IPS-NIHi7 (cell line): ENCODE data around the gene SECISBP2.

Experiments
- DNase-seq: peaks from one replicate; pipeline ENCODE4 v3.0.0; 2012; ENCODE audit warnings: mixed read lengths; ENCODE audit errors: extremely low spot score

SECISBP2 gene

DNA sequence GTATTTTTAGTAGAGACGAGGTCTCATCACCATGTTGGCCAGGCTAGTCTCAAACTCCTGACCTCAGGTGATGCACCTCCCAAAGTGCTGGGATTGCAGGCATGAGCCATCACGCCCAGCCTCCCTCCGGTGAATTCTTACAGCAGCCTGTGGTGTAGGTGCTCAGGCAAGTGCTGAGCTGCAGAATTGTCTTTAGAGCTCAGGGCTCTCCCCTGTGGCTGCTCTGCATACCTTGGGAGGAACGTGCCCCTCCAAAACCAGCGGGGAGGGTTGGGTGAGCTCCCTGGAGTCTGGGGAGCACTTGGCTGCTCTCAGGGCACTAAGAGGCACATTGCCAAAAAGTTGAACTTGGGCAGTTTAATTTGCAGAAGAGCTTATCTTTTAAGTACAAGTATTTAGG lies 29.4 kb downstream of the SECISBP2 start:
- no peak for DNase-seq

DNA sequence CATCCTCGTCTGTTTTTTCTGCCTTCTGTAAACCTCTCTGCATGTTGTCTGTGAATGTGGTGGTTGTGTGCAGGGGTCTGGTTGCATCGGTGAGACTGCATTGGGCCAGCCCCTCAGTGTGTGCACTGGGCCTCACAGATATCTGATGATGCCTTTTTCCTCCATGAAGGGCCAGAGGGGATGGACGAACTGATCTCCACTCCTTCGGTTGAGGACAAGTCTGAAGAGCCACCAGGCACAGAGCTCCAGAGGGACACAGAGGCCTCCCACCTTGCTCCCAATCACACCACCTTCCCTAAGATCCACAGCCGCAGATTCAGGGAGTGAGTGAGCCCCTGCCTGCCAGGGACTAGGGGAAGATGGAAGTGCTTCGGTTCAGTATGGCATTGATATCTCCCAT lies 31.3 kb downstream of the SECISBP2 start:
- DNase-seq = no peak

DNA sequence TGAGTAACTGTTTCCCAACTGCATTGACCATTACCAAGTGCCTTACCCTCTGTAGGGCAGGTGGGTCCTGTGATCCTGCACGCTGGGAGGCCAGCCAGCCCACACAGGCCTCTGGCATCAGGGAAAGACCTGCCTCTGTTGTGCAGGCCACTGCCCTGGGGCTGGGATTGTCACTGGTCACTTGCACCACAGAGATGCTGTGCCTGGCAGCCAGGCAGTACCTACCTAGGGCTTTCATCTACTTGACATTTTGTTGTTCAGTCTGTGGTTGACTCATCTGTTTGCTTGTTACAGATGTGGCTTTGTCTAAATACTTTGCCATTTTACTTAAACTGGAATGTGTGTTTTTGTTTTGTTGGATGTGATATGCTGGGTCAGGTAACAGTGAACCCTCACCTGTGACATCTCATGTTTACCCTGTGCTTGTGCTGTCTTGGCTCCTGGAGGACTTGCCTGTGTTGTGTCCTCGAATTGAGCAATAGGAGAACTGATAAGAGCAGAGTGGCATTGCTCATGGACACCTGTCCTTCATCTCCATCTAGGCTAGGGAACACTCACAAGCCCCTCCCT lies 32.8 kb downstream of the SECISBP2 start:
- no peak for DNase-seq

DNA sequence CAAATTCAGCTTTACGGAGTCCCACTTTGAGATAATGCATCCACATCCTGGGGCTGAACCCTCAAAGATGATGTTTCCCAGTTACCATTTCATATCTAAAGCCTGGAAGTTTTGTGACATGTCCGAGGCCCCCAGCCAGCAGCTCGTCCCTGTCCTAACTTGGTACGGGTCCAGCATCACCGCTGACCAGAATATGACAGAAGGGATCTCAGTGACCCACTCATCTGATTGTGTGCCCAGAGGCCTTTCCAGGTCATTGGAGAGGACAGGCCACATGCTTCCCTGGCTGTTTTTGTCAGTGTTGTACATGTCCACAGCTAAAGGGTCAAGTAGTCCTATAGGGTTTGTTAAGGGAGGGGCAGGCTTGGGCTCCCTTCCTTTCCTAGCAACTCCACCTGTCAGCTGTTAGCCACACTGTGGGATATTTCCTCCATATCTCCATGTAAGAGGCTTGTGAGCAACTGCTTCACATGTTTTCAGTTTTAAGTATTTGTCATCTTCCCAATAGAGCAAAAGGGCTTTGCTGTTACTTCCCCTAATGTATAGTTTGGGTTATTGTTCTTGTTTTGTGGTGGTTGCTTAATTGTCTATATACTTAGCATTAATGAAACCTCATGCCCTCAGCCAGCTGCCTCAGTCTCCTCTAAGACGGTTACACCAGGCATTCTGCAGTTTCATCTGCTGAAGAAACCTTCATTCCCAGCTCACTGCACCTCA lies 33.4 kb downstream of the SECISBP2 start:
- DNase-seq = no peak

DNA sequence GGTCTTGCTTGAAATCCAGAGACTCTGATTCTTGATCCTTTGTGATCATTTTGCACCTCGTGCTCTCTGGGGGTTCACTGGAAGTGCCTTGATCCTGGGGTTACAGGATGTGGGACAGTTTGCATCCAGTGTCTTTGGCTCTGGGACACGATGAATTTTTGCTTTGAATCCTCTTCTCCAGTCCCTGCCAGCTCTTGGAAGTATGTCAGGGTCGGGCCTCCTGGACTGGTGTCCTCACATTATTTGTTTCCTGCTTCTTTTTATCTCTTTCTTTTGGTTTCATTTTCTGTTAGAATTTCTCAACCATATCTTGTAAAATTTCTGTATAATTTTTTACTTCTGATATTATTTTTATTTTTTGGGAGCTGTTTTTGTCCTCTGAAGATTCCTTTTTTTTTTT lies 34.2 kb downstream of the SECISBP2 start:
- DNase-seq = no peak

DNA sequence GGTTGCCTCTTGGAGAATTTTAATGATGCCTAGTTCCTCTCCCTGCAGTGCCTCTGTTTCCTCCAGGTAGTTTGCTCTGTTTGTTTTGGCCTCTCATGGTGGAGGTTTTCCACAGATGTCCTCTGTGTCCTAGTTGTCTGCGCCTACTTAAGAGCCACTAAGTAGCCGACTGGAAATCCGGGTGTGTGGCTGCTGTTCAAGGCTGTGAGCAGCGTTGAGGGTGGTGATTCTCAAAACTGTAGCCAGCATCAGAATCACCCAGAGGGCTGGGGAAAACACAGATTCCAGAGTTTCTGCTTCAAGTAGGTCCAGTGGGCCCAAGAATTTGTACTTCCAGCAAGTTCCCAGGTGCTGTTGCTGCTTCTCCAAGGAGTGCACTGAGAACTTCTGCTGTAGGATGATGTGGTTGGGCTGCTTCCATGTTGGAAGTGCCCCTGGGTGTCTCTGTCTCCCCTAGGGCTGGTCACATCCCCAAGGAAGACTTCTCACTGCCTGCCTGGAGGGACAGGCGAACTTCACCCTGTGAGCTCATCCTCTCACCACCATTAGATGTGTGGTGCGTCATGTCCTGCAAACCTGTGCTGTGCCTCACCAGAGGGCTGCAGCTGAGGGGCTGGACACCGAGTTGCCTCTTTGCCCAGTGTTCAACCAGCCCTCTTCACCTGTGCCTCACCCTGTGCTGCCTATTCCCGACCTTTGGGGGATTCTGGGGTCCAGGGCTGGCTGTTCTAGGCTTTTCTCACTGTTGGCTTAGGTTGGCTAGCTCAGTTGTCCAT lies 34.8 kb downstream of the SECISBP2 start:
- DNase-seq = no peak

DNA sequence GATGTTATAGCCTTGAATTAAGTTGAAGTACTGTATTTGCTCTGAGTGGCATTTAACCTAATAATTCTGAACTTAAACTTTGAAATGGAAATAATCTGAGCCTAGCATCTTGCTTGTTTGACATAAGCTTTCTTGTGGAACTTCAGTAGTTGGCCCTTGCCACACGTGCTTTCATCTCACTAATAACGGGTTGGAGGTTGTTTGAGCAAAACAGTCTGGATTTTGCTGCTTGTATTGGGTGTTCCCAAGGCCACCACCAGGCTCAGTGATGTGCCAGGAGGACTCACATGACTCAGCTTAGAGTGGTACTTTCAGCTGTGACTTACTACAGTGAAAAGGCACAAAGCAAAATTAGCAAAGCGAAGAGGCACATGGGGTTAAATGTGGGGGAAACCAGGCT lies 35.7 kb downstream of the SECISBP2 start:
- DNase-seq = no peak

DNA sequence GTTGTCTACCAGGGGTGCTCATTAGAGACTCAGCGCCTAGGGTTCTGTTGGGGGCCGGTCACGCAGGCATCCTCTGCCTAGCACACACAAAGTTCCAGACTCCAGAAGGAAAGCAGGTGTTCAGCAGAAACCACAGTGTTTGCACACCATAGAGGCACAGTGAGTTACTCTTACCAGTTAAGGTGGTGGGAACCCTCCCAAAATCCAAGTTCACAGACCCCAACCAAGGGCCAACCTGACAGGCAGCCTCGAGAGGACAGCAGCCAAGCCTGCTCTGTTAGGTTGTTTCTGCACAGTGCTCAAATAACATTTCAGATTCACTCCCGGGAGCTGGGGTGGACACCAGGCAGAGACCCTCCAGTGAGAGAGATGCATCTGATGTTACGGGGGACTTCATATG lies 36.2 kb downstream of the SECISBP2 start:
- DNase-seq = no peak

DNA sequence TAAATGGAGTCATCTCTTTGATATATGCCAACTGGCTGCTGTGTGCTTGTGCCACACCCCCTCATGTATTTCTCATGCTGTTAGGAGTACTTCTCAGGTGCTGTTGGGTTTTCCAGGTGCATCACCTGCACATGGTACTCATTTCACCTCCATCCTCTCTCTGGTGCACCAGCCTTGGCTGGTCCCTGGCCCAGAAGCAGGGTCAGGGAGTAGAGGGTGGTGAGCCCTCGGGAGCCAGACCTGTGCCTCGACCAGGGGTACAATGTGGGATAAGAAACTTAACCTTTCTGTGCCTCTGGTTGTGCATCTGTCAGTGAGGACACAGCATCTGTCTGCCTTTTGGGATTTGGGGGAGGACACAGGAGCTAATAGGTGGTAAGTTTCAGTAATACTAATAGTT lies 38.5 kb downstream of the SECISBP2 start:
- DNase-seq = no peak

DNA sequence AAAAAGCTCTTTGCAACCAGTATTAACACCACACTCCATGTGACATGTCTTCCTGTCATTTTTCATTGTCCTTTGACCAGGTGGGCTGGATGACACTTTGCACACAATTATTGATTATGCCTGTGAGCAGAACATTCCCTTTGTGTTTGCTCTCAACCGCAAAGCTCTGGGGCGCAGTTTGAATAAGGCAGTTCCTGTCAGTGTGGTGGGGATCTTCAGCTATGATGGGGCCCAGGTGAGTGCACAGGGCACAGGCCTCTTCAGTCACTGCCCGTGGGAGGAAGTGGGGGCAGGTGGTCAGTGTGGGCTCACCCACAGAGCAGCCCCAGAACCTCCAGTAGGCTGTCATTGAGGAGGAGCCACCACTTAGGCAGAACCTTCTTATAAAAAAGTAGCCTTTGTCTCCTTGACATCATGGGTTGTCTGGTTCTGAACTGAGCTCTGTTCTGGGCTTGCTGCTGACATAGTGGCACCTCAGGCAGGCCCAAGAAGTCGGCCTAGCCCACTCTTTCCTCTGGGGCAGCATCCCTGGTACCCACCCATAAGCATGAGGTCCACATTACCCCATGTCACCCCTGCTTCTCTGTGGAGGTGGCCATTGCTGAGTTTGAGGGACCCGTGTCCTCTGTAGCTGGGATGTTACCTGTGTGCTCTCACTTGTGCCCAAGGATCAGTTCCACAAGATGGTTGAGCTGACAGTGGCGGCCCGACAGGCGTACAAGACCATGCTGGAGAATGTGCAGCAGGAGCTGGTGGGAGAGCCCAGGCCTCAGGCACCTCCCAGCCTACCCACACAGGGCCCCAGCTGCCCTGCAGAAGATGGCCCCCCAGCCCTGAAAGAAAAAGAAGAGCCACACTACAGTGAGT lies 39.3 kb downstream of the SECISBP2 start:
- no peak for DNase-seq

DNA sequence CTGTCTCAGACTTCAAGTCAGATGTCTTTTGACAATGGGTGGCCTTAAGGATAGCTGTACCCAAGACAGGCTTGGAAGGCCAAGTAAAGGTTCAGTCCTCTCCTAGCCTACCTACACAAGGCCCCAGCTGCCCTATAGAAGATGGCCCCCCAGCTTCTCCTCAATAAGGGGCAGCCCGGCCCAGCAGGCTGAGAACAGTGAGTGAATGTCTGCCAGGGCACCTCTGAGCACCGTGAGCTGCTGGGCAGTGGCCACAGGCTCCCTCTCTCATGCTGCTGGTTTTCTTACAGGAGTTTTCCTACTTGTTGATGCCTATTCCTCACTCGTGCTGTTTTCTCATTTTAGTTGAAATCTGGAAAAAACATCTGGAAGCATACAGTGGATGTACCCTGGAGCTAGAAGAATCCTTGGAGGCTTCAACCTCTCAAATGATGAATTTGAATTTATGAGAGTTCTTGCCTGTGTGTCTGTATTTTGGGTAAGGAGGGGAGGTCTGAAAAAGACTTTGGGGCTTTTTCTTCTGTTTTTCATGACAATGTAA lies 40.1 kb downstream of the SECISBP2 start:
- no peak for DNase-seq

DNA sequence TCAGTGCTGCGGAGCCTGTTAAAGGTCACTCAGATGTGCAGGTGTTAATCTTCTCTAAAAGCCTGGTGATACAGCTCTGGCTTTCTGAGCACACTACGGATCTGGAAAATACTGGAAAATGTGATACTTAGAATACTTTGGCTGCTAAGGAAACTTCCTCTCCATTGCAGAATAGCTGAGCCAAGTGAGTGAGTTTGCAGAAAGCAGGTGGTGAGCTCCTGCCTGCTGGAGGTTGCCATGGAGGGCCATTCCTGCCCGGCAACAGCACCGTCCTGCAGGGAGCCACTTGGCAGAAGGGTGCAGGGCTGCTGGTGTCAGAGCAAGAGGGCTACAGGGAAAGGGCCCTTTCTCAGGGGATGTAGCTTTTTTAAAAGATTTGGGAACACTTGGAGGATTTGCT lies 40.7 kb downstream of the SECISBP2 start:
- DNase-seq = no peak

DNA sequence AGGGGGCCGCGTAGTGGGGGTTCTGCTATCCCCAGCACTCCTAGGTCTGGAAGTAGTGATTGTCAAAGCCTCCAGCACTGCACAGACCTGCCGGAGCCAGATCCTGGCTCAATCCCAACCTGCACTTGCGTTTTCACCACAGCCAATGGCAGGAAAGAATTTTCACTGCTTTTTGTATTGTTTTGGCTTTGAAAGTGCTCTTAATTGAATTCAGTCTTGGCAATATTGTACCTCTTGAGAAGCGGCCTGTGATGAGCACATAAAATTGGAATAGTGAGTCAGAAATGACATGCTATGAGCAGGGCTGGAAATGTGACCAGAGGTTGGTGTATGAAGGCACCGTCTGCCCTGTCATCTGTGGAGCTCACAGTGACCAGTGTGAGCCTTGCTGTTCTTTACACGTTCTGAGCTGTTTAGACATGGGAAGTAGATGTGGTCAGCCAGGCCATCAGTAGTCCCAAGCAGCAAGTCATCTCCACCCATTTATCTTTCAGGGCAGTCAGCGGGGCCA lies 41.5 kb downstream of the SECISBP2 start:
- DNase-seq = no peak

DNA sequence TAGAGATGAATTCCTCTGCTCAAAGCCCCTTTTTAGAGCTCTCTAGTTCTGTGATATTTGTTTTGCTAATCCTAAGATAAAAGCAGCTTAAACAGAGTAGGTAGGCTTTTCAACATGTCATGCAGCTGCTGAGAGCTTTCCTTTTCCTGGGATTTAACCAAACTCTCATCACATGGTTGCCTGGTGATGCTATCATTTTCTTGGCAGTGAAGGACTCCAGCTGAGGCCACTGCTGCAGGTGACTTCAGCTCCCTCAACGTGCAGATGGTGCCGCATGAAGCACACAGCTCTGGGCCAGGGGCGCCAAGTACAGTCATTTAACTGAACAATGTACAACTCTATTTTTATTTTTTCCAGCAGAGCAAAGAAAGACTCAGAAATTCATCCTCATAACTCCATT lies 42.2 kb downstream of the SECISBP2 start:
- DNase-seq = no peak

DNA sequence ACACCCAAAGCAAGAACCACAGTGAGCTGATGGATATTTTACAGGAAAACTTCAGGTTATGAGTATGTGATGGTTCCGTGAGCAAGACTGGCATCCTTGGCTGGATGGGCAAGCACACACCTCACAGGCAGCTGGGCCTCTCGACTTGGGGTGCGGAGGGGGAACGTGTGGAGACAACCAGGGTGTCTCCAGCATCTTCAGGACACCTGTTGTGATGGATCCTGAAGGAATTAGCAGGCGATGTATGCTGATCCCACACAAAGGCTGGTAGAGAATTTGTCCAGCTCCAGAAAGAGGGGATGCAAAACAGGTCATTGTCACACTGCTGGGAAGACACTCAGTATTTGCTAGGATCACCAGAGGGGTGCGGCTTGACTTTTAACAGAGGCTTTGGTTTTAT lies 42.7 kb downstream of the SECISBP2 start:
- no peak for DNase-seq

DNA sequence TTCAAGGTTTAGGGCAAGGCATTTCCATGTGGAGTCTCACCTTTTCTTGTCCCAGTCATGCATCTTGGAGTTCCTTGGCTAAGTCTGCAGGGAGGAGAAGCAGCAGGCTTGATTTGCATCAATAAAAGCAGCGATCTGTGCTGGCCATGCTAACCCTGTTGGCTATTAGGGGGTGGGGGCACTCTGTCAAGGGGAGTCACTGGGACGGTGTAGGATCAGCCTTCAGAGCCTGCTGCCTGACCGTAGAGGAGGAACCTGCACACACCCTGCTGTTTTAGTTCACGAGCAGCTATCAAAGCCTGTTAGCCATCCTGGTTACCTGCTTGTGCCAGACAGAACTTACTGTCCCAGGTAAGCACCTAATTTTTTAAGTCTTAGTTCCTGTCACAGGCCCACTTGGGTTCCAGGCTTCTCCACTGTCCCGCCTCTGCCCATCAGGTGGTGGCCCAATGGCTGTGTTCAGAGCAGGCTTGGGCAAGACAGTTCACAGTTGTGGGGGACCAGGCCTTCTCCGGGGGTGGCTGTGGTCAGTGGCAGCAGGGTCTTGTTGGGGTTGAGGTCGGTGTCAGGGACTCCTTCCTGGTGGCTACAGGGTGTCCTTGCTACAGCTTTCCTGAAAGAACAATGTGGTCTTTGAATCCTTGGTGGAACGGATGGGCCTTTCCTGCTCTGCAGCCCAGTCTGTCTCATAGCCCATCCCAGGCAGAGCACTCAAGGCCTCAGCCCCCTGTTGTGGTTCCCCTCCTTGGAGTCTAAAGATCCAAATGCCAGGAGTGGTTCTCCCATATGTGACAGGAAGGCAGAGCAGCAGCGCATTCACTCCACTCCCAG lies 43.7 kb downstream of the SECISBP2 start:
- DNase-seq = no peak

DNA sequence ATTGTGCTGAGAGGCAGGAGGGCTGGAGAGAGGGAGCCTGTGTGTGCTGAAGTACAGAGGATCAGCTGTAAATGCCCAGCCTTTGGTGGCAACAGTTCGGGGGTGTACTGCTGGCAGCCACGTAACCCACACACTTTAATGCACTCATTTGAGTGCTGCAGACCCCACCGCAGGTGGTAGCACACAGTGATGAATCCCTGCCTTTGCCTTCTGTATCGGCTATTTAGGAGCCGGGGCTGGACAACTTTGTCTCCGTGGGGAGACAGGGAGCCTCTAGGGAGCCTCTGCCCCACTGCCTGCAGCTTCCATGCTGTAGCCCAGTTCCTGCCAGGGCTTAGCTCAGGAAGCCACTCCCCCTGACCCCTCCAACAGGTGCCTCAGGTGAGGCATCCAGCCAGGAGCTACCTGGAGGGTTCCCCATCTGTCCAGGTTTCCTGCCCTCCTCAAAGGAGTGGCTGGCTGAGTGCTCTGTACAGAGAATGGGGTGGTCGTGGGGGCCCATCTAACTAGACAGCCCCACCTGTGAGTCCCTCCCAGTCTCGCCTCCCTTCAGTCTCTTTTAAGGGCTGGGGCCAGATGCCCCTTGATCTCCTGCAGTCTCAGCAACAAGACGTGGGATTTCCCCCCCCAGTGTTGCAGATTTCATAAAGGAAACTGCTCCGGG lies 44.5 kb downstream of the SECISBP2 start:
- no peak for DNase-seq

DNA sequence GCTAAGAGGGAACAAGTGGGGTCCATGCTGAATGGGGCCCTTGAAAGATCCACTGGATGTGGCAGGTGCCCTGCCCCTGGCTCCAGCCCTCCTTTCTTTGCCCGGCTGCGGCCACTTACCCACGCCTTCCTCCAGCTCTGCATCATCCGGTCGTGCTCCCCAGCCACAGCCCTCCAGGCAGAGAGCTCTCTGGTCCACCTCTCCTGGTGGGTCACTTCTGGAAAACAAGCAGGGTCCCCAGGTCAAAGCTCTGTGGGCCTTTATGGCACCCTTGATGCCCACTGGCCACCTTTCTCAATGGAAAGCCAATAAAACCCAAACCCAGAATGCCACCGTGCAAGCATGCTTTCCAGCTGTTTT lies 45.0 kb downstream of the SECISBP2 start:
- DNase-seq = no peak

DNA sequence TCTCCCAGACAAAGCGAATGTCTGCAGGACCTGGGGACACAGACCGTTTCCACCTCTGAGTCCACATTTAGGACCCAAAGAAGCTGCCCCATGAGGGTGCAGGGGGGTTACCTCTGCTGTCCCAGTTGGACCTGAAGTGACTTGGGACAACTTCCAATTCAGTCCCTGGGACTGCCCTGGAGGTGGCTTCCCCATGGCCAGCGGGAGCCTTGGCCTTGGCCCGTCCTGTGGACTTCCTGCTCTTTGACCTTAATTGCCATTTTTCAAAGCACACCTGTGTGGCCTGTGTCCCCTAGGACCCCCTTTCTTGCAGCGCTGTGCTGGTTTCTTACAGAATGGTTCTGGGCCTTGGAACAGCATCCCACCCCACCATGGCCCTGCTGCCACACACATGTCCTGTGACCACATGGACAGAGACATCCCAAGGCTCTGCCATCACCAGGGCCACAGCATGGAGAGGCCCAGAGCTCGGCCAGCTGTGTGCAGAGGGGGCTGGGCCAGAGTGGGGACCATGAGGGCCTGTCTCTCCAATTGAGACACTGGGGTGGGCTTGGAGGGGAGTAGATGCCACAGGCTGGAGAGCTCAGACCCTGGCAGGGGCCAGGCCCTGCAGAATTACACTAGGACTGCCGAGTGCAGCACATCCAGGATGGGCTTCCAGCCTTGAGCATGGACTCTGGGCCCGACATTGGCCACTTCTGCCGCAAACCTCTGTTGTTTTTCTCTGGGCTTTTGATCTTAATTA lies 45.8 kb downstream of the SECISBP2 start:
- DNase-seq = no peak
